ENCODE measurements around the gene BCKDK. TPM values are rescaled to one million over a fixed set of nuclear protein-coding genes. Genes with fewer than 3 reads are reported as not detected.

Gene BCKDK
- total RNA-seq, 1 experiment from 2014 or later, result 49.3 TPM

DNA sequence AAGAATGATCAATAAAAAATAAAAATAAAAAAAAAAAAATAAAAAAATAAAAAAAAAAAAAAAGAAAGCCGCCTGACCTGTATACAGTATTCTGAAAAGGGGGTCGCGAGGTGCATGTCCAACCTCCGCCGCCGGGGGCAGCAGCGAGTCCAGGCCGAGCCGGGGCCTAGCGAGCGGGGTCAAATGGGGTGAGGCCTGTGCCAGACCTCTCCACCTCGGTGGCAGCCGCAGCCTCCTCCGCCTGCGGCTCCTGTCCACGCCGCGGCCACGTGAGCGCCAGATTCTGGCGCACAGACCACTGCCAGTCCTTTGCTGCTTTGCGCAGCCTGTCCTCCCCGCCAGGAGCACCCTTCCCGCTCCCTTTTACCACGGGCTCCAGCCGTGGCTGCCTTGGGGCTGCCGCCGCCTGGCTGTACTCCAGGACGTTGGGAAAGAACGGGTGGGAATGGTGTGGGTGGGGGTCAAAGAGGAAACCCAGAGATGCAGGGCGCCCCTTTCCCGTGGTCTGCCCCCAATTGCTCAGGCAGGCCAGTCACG, 2.4 kb upstream of the BCKDK start:
- no TSS peak for BruUV-seq (replicated peaks)
- DNase-seq, result peak; percentile 89
- peaks cover 23% of the 10 kb centered on the region for H3K4me1 Mint-ChIP-seq (ENCODE audit: low read depth, unreplicated experiment)
- peaks cover 30% of the 10 kb centered on the region for H3K36me3 Mint-ChIP-seq (ENCODE audit: insufficient read depth, unreplicated experiment)
- no peak overlapping the region for H3K27ac Mint-ChIP-seq (ENCODE audit: unreplicated experiment)
- intact Hi-C loops (cut with micrococcal nuclease; ENCODE audit: unreplicated experiment), result loop anchor here (5.0 kb wide), 1 partner anchor 42 kb away; no protein-coding TSS in a partner anchor
- TF ChIP-seq, protein P1, sequence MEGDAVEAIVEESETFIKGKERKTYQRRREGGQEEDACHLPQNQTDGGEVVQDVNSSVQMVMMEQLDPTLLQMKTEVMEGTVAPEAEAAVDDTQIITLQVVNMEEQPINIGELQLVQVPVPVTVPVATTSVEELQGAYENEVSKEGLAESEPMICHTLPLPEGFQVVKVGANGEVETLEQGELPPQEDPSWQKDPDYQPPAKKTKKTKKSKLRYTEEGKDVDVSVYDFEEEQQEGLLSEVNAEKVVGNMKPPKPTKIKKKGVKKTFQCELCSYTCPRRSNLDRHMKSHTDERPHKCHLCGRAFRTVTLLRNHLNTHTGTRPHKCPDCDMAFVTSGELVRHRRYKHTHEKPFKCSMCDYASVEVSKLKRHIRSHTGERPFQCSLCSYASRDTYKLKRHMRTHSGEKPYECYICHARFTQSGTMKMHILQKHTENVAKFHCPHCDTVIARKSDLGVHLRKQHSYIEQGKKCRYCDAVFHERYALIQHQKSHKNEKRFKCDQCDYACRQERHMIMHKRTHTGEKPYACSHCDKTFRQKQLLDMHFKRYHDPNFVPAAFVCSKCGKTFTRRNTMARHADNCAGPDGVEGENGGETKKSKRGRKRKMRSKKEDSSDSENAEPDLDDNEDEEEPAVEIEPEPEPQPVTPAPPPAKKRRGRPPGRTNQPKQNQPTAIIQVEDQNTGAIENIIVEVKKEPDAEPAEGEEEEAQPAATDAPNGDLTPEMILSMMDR (IDR thresholded peaks at IDR 0.05; ENCODE audit: unreplicated experiment), result peak; percentile 92
- H3K9me3 Mint-ChIP-seq (ENCODE audit: low read depth, unreplicated experiment), result no peaks in the 10 kb centered on the region
- peak overlapping the region; percentile 34 for H3K4me3 Mint-ChIP-seq (ENCODE audit: low read depth, unreplicated experiment)
- CTCF ChIA-PET, result no interaction called here
- H3K27me3 Mint-ChIP-seq (ENCODE audit: unreplicated experiment), result no peaks in the 10 kb centered on the region

DNA sequence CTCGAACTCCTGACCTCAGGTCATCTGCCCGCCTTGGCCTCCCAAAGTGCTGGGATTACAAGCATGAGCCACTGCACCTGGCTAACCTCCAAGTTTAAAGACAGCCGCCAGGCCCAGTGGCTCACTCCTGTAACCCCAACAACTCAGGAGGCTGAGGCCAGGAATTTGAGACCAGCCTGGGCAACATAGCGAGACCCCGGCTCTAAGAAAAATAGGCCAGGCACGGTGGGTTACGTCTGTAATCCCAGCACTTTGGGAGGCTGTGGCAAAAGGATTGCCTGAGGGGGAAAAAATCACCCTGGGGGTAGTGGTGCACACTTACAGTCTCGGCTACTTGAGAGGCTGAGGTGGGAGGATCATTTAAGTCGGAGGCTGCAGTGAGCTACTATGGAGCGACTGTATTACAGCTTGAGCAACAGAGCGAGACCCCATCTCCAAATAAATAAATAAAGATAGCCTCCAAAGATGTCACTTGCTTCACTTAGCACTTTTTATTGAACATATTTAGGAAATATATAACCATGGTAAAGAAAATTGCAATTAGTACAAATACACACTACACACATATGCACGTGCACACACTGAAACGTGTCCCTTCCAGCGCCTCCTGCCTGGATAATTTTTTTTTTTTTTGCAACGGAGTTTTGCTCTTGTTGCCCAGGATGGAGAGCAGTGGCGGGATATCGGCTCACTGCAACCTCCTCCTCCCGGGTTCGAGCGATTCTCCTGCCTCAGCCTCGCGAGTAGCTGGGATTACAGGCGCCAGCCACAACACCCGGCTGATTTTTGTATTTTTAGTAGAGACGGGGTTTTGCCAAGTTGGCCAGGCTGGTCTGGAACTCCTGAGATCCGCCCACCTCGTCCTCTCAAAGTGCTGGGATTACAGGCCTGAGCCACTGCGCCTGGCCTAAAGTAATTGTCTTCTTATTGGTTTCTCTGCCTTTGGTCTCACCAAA, 1.4 kb upstream of the BCKDK start:
- DNase-seq, result no peak
- H3K9me3 Mint-ChIP-seq (ENCODE audit: low read depth, unreplicated experiment), result no peaks in the 10 kb centered on the region
- CTCF ChIA-PET, result interaction anchor here (0.7 kb wide), 1 partner anchor 16 kb away, joined by 3 read pairs; no protein-coding TSS in a partner anchor
- no TSS peak for BruUV-seq (replicated peaks)
- peak overlapping the region; percentile 64 for H3K4me3 Mint-ChIP-seq (ENCODE audit: low read depth, unreplicated experiment)
- TF ChIP-seq, protein P1 (IDR thresholded peaks at IDR 0.05; ENCODE audit: unreplicated experiment), result no peak
- intact Hi-C loops (cut with micrococcal nuclease; ENCODE audit: unreplicated experiment), result loop anchor here (5.0 kb wide), 1 partner anchor 41 kb away; no protein-coding TSS in a partner anchor
- peaks cover 23% of the 10 kb centered on the region for H3K4me1 Mint-ChIP-seq (ENCODE audit: low read depth, unreplicated experiment)
- no peaks in the 10 kb centered on the region for H3K27me3 Mint-ChIP-seq (ENCODE audit: unreplicated experiment)
- H3K36me3 Mint-ChIP-seq (ENCODE audit: insufficient read depth, unreplicated experiment), result peaks cover 30% of the 10 kb centered on the region
- H3K27ac Mint-ChIP-seq (ENCODE audit: unreplicated experiment), result no peak overlapping the region

DNA sequence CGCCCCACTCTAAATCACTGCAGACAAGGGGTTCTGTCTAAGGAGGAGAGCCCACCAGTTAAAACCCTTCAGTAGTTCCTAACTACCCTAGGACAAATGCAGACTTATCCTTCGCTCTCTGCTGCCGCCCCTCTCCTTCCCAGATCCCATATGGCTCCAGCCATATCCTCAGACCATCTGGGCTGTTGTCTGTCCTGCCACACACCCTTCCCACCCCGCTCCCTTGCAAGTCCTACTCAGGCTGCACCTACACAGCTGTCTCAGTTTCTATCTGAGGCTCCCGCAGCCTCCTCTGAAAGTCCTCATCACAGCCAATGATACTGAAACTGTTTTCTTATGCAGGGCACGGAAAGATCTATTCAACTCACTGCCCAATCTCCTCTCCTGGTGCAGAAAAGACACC, 720 bp upstream of the BCKDK start:
- BruUV-seq (replicated peaks), result no TSS peak
- CTCF ChIA-PET, result no interaction called here

More for the DNA sequence above, 720 bp upstream of the BCKDK start:
- Mint-ChIP-seq H3K27ac (ENCODE audit: unreplicated experiment) (no peak overlapping the region), H3K4me1 (ENCODE audit: low read depth, unreplicated experiment) (peaks cover 27% of the 10 kb centered on the region), H3K9me3 (ENCODE audit: low read depth, unreplicated experiment) (no peaks in the 10 kb centered on the region), H3K36me3 (ENCODE audit: insufficient read depth, unreplicated experiment) (peaks cover 35% of the 10 kb centered on the region), H3K4me3 (ENCODE audit: low read depth, unreplicated experiment) (peak overlapping the region; percentile 64), H3K27me3 (ENCODE audit: unreplicated experiment) (no peaks in the 10 kb centered on the region)
- no peak for DNase-seq
- intact Hi-C loops (cut with micrococcal nuclease; ENCODE audit: unreplicated experiment), result loop anchor here (5.0 kb wide), 1 partner anchor 40 kb away; no protein-coding TSS in a partner anchor
- TF ChIP-seq, protein P1 (IDR thresholded peaks at IDR 0.05; ENCODE audit: unreplicated experiment), result no peak

Measured in Calu3 (cell line).